Cardiac muscle cell (in vitro differentiated cells and primary cell): ENCODE results near the gene ADAMTS14. TPM values are rescaled to one million over a fixed set of nuclear protein-coding genes. Genes with fewer than 3 reads are reported as not detected.
"Not testable (repeated sequence)": the region's sequence is repeated elsewhere in the genome, so short reads cannot be mapped to it uniquely, and the experiment has no call there.

Experiments used
- DNase-seq, 2 donors: peaks; one replicate each; pipeline versions ENCODE4 v3.0.0 to v3.0.0-alpha.2; 2010 to 2017; ENCODE audit warnings: low read depth in 1 of 2, low spot score in 1 of 2
- H3K27ac ChIP-seq: fragments of 200-600 bp; sonication (generic); 2 replicates; pipeline ENCODE4 v1.5.1; 2016
- H3K27me3 ChIP-seq: fragments of 200-600 bp; sonication (generic); 2 replicates; pipeline ENCODE4 v1.6.0; 2016; ENCODE audit warnings: control low read depth
- H3K36me3 ChIP-seq: fragments of 200-600 bp; sonication (generic); 2 replicates; pipeline ENCODE4 v1.5.1; 2016; ENCODE audit warnings: control low read depth
- H3K4me1 ChIP-seq: fragments of 200-600 bp; sonication (generic); 2 replicates; pipeline ENCODE4 v1.8.1; 2017; ENCODE audit warnings: low read depth, mild to moderate bottlenecking, mixed run types
- H3K4me3 ChIP-seq: fragments of 200-600 bp; sonication (generic); 2 replicates; pipeline ENCODE4 v1.5.1; 2016; ENCODE audit warnings: mild to moderate bottlenecking
- H3K9me3 ChIP-seq: fragments of 200-600 bp; sonication (generic); 2 replicates; pipeline ENCODE4 v1.5.1; 2017; ENCODE audit warnings: low read depth, mild to moderate bottlenecking, control low read depth
- polyA plus RNA-seq: library from polyadenylated mRNA; unstranded; fragments of >200 nt; fragmentation: Nextera tagmentation; extraction: Ambion mirVana; gene quantifications from 2 replicates; pipeline ENCODE4 v1.2.1, GENCODE V29; 2016
- total RNA-seq: library from RNA; depleted of rRNA; stranded (reverse); fragments of >200 nt; gene quantifications from 2 replicates; pipeline ENCODE4 v1.2.3, GENCODE V29; 2016
- TF ChIP-seq, protein P1 (sequence below): IDR thresholded peaks from 2 replicates; pipeline ENCODE4 v1.5.1; 2012; ENCODE audit warnings: low read depth, mild to moderate bottlenecking, low read length

ADAMTS14 gene
- total and polyA plus RNA-seq, 2 experiments from 2014 or later, result 1.2 to 1.9 TPM

DNA sequence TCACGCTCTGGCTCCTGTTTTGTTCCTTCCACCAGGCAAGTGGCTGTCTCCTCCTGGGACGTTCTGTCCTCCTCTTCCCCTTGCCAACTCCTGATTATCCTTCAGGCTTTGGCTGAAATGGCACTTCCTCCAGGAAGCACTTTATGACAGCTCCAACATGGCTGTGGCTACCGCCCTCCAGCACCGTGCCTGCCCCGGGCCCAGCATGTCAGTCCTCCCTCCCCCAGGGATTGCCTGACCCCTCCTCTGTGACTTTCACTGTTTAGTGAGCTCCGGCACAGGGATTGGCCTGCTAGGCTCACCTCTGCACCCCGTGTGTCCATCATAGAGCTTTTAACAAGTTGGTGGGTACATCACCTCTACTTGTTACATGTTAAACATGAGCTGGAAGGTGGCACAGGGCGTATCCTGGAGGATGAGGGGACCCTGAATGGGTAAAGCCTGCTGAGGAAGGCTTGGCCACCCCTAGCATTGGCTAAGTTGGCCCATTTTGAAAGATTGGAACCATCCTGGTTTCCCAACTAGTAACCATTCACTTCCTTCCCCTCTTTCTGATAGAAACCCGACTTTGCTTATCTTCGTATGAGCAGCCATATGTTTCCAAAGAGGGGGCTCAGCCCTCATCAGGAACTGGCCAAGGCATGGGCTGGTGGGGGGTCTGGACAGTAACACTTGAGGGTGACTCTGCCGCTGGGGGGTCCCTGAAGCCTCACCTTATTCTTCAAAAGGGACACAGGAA, 10.5 kb upstream of the ADAMTS14 start:
- no peak for DNase-seq
- Histone ChIP-seq H3K4me3 (no peak overlapping the region), H3K4me1 (no peaks in the 10 kb centered on the region), H3K9me3 (no peaks in the 10 kb centered on the region), H3K36me3 (no peaks in the 10 kb centered on the region), H3K27me3 (no peaks in the 10 kb centered on the region), H3K27ac (no peak overlapping the region)
- TF ChIP-seq, protein P1, sequence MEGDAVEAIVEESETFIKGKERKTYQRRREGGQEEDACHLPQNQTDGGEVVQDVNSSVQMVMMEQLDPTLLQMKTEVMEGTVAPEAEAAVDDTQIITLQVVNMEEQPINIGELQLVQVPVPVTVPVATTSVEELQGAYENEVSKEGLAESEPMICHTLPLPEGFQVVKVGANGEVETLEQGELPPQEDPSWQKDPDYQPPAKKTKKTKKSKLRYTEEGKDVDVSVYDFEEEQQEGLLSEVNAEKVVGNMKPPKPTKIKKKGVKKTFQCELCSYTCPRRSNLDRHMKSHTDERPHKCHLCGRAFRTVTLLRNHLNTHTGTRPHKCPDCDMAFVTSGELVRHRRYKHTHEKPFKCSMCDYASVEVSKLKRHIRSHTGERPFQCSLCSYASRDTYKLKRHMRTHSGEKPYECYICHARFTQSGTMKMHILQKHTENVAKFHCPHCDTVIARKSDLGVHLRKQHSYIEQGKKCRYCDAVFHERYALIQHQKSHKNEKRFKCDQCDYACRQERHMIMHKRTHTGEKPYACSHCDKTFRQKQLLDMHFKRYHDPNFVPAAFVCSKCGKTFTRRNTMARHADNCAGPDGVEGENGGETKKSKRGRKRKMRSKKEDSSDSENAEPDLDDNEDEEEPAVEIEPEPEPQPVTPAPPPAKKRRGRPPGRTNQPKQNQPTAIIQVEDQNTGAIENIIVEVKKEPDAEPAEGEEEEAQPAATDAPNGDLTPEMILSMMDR, result no peak

DNA sequence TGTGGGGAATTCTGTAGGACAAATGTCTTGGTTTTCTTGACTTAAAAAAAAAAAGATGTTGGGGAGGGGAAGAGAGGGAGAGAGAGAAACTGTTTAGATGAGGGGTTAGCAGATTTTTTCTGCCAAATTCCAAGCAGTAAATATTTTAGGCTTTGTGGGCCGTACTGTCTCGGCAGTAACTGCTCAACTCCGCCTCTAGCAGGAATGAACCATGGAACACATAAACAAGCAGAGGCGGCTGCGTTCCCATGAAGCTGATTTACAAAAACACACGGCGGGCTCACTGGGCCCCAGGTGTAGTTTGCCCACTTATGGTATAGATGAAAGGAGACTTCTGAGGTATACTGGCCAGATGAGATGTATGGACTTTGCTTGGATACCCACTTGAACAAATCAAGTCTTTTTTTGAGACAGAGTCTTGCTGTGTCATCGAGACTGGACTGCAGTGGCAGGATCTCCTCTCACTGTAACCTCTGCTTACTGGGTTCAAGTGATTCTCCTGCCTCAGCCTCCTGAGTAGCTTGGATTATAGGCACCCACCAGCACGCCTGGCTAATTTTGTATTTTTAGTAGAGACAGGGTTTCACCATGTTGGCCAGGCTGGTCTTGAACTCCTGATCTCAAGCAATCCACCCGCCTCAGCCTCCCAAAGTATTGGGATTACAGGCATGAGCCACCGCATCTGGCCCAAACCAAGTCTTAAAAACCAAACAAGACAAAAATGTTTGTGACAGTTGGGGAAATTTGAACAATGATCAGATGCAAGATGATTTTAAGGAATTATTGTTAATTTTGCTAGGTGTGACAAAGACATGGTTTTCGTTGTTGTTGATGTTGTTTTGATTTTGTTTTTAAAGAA, 9.7 kb upstream of the ADAMTS14 start:
- DNase-seq, result peak in 1 of 2 donors; percentile 24
- no peaks in the 10 kb centered on the region for H3K4me1 ChIP-seq
- no peaks in the 10 kb centered on the region for H3K36me3 ChIP-seq
- no peak overlapping the region for H3K4me3 ChIP-seq
- H3K27me3 ChIP-seq, result no peaks in the 10 kb centered on the region
- no peak overlapping the region for H3K27ac ChIP-seq
- TF ChIP-seq, protein P1, result no peak
- H3K9me3 ChIP-seq, result no peaks in the 10 kb centered on the region

DNA sequence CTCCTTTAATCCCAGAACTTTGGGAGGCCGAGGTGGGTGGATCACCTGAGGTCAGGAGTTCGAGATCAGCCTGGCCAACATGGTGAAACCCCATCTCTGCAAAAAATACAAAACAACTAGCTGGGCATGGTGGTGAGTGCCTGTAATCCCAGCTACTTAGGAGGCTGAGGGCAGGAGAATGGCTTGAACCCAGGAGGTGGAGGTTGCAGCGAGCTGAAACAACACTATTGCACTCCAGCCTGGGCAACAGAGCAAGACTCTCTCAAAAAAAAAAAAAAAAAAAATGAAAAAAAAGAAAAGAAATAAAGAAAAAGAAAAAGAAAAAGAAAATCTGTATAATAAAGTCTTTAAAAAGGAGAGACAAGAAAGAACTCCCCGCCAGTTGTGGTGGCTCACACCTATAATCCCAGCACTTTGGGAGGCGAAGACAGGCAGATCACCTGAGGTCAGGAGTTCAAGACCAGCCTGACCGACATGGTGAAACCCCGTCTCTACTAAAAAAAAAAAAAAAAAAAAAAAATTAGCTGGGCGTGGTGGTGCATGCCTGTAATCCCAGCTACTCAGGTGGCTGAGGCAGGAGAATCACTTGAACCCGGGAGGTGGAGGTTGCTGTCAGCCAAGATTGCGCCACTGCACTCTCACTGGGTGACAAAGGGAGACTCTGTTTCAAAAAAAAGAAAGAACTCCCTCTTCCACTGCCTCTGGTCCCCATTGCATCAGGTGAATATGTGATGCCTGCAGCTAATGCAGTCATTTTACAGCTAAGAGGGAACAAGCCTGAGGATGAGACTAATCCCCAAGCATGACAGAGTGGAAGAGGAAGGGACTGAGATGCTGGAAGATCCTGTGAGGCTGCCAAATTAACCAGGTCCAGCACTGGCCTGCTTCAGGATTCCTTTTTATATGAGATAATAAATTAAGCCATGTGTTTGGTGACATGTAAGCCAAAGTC, 8.6 kb upstream of the ADAMTS14 start:
- H3K4me1 ChIP-seq, DNase-seq, H3K9me3 ChIP-seq, H3K36me3 ChIP-seq, H3K4me3 ChIP-seq, H3K27ac ChIP-seq, H3K27me3 ChIP-seq: not testable (repeated sequence)

DNA sequence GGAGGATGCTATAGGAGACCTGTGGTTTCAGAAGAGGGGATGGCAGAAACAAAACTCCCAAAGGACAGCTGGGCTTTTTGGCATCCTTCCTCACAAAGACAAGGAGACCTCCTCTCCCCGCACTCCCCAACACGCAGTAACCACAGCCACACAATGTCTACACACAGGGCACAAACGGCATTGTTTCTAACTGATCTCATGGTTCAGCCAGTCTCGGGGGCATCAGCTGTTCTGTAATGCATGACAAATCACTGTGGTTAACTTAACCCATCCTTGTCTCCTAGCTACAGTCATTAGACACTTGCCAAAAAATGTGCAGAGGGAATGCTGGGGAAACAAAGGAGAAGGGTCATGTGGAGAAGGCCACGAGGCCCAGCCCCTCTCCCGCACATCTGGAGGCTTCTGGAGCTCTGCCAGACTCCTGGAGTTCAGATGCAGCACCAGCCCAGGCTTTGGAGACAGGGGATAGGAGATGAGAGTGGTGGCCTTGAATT, 7.6 kb upstream of the ADAMTS14 start:
- peak in 1 of 2 donors; percentile 94 for DNase-seq
- no peak overlapping the region for H3K4me3 ChIP-seq
- H3K27ac ChIP-seq, result no peak overlapping the region
- no peaks in the 10 kb centered on the region for H3K4me1 ChIP-seq
- TF ChIP-seq, protein P1, result no peak
- no peaks in the 10 kb centered on the region for H3K36me3 ChIP-seq
- no peaks in the 10 kb centered on the region for H3K27me3 ChIP-seq
- no peaks in the 10 kb centered on the region for H3K9me3 ChIP-seq

DNA sequence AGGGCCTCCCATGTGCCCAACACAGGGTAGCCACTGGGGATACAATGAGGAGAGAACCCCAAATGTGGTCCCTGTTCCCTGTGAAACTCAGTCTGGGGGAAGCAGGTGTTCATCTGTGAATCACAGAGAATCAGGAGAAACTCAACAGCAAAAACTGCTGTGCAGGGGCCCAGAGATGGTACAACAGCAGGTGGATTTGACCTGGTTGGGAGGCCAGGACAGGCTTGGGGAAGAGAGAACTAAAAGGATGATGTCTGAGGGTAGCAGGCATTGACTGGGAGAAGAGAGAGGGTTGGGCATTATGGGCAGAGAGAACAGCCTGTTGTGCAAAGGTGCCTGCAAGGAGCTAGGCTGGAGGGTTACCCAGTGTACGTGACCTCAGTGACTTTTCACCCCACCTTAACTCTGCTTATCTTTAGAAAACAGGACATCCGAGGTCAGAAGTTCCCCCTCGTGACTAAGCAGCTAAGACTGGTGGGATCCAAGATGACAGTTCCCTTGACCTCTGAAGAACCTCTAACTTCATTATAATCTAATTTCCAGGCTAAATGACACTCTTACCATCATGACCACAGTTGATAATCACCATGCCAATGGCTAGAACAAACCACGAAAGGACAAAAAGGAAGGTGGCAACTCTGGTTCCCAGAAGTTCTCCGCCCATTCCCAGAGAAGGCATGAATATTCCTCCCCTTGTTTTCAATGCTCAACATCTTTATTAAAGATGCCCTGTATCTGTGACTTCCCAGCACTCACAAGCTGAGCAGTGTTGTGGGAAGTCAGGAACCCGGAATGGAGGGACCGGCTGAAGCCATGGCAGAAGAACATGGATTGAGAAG, 5.1 kb upstream of the ADAMTS14 start:
- no peaks in the 10 kb centered on the region for H3K36me3 ChIP-seq
- peaks cover 6% of the 10 kb centered on the region for H3K27me3 ChIP-seq
- DNase-seq, result peak in 1 of 2 donors; percentile 21
- H3K4me1 ChIP-seq, result no peaks in the 10 kb centered on the region
- TF ChIP-seq, protein P1, result no peak
- no peaks in the 10 kb centered on the region for H3K9me3 ChIP-seq
- no peak overlapping the region for H3K27ac ChIP-seq
- no peak overlapping the region for H3K4me3 ChIP-seq

DNA sequence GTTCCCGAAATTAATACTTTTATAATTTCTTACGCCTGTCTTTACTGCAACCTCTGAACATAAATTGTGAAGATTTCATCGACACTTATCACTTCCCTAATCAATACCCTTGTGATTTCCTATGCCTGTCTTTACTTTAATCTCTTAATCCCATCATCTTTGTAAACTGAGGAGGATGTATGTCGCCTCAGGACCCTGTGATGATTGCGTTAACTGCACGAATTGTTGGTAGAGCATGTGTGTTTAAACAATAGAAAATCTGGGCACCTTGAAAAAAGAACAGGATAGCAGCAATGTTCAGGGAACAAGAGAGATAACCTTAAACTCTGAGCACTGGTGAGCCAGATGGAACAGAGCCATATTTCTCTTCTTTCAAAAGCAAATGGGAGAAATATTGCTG, 4.5 kb upstream of the ADAMTS14 start:
- H3K36me3 ChIP-seq, H3K4me1 ChIP-seq, H3K4me3 ChIP-seq, H3K9me3 ChIP-seq, DNase-seq, H3K27ac ChIP-seq: not testable (repeated sequence)
- peaks cover 10% of the 10 kb centered on the region for H3K27me3 ChIP-seq
